Renal cortical epithelial cell (primary cell): ENCODE results near the gene CDC42BPB. TPM values are rescaled to one million over a fixed set of nuclear protein-coding genes. Genes with fewer than 3 reads are reported as not detected.

ENCODE experiments used
- DNase-seq: peaks from one replicate; pipeline ENCODE4 v3.0.0-alpha.2; 2011; ENCODE audit warnings: low read depth
- total RNA-seq: library from RNA; depleted of rRNA; stranded (reverse); fragments of >200 nt; gene quantifications from 2 replicates; pipeline ENCODE4 v1.2.3, GENCODE V29; 2014

The CDC42BPB gene
- total RNA-seq, 1 donor from 2014 or later: 235 TPM

DNA sequence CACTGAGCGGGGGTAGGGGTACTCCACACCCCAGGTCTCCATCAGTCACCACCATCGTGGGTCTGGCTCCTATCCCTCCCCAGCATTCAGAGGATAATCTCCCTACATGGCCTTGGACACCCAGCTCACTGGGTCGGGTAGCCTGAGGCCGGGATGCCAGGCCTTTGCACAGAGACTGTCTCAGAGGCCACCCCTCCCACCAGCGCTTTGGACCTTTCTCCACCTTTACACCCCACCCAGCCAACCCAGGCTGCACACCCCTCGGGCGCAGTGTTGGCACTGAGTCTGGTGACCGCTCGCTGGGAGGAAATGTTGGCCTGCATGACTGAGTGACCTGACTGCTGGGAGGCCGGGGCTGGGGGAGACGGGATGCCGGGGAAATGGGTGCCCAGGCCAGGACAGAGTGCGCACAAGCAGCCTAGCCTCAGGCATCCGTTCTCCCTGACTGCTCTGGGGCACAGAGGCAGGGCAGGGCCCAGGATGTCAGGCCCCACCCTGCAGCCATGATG is 16.1 kb upstream of the CDC42BPB start:
- peak; percentile 88 for DNase-seq

DNA sequence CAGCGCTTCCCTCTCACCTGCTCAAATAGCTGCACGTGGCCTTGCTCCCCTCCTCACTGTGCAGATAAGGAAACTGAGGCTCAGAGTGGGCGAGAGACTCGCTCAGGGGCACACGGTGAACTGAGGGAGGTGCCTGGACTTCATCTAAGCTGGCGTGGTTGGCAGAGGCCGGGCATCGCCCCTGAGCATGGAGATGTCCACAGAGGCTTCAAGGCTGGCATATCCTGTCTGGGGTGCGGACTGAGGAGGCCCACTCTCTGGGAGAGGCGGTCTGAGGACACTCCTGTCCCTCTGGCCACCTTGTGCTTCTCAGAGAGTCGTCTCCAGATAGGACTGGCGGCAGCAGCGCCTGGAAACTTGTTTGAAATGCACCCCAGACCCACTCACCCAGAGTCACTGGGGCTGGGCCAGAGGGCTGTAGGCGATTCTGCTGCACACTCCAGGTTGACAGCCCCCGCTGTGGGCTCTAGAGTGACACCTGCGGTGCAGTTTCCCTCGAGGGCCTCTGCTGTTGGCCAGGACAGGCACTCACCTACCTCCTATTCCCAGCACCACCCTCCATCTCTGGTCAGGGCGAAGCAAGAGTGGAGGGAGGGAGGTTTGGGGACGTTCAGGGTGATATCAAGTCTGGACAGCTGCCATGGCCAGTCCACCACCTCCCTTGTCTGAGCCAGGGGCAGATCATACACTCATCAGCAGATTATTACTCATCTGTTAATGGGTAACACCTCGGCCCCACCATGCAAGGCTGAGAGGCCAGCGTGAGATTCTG is 15.4 kb upstream of the CDC42BPB start:
- peak; percentile 96 for DNase-seq

DNA sequence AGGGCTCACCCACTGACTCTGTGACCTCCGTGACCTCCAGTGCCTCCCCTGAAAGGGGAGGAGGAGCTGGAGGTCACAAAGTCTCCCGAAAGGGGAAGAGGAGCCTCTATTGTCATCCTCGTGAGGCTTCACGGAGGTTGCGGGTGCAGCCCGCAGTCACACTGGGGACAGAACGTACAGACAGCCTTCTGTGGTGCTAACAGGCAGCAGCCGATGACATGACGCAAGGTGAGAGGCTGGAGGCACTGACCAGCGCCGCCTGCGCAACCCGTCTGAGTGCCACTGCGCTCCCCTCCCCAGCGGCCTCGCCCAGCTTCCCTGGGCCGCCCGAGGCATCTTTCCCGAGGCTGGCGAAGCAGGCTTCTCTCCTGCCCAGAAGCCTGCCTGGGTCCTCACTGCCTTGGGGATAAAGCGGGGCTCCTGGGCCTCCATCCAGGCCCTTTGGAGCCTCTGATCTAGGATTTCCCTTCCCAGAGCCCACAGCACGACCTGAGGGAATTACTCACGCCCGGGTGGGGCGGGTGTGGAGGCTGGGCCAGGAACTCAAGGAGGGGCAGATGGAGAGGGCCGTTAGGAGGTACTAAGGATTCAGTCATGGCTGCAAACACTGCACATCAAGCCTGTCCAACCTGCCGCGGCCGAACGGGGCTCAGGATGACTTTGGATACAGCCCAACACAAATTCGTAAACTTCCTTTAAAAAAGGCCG is 14.3 kb upstream of the CDC42BPB start:
- DNase-seq: peak; percentile 44

DNA sequence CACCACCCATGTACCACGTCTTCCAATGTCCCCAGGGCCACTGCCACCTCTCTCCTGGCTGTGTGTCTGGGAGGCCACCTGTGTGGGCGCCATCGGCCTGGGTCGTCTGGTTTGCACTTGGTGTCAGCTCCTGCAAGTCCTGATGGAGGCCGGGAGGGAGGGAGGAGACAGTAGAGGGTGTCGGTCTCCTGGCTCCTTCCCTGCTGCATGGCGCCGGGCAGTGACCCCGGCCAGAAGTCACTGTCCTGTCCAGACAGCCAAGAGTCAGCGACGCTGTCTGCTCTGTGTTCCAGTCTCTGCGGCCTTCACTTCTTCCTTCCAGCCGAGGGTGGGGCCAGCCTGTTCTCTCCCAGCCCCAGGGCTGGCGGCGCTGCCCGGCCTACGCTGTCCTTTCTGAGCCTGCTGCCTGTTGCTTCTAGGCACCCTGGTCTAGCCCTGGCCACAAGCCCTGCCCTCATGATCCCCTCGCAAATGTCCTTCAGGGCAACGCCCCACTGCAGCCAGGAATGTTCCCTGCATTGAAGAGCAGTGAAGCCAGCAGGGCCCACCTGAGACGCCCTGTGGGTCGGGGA is 13.7 kb upstream of the CDC42BPB start:
- DNase-seq: peak; percentile 34

DNA sequence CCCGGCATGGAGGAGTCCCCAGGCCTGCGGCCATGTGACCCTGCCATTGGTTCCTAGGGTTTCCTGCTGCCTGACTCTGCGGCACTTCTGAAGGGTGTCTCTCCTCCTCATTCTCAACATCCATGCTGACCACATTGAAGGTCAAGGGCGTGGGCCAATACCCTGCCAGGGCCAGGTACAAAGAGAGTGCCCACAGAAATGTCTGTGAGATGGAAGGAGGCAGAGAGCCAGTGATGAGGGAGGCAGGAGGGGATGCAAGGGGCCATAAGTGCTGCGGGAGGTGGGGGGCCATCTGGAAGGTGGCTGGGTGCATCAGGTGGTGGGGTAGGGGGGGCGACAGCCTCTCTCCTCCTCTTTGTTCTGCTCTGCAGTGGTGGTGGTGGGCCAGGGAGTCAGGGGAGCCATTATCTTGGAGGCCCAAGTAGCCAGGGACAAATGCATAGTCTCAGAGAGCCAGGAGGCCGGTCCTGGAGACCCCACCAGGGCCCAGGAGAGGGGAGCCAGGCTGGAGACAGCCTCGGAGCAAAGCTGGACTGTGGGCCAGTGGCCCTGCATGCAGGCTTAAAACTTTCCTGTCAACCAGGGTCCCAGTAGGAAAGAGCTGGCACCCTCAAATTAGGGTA is 13.0 kb upstream of the CDC42BPB start:
- DNase-seq: no peak

DNA sequence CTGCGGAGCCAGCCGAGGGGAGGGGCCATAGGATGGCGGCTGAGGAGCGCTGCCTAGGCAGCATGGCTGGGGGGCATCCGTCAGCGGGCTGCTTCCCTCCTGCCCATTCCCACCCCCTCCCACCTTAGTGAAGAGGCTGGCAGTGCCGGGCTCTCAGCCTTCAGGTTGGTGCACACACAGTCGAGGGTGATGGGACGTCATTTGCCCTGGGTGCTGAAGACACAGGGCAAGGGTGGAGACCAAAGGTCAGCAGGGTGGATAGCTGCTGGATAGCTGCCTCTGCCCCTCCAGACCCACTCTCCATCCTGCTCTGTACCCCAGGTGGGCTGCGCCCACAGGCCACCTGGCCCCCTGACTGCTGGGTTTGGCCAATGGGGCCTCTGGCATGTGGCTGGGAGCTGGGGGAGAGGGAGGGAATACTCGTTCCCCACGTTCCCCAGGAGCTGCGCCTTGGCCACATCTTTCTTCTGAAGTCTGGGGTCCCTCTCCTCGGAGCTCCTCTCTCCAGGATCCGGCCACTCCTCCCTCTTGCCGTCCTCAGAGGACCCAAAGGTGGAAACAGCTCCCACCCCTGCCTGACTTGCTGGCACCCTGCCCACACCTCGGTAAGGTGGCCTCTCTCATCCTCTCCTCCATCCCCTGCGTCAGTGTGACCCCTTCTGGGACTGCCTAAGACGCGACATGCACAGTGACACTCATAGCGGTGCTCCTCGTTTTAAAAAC is 11.2 kb upstream of the CDC42BPB start:
- DNase-seq: no peak

DNA sequence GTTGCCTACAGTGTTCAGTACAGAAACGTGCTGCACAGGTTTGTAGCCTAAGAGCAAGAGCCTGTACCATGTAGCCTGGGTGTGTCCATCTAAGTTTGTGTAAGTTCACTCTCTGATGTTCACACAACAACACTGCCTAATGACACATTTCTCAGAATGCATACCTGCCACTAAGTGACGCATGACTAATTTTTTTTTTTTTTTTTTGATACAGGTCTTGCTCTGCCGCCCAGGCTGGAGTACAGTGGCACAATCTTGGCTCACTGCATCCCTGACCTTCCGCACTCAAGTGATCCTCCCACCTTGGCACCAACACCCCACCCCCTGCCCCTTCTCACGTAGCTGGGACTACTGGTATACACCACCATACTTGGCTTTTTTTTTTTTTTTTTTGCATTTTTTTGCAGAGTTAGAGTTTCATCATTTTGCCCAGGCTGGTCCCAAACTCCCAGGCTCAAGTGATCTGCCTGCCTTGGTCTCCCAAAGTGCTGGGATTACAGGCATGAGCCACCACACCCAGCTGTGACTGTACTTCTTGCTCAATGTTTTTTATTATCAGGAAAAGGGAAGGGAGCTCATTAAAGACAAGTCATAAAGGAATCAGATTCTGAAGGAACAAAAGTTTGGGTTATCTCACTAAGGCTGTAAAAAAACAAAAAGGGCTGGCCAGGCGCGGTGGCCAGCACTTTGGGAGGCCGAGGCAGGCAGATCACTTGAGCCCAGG is 10.0 kb upstream of the CDC42BPB start:
- peak; percentile 98 for DNase-seq

DNA sequence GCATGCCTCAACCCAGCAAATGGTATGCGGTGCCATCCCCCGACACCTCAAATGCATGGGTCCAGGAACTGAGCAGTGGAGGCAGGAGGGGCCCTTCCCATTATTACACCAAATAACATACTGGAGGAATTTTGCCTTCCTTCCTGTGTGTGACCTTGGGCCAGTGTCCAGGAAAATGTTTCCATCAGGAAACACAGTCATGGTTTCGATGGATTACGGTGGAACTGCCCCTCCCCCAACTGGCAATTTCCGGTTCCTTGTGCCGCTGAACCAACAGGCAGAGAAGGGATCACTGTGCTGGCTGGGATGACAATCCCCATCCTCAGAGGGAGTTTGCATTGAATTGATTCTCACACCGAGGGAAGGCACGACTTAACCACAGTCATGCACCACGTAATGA is 9.1 kb upstream of the CDC42BPB start:
- DNase-seq: no peak

DNA sequence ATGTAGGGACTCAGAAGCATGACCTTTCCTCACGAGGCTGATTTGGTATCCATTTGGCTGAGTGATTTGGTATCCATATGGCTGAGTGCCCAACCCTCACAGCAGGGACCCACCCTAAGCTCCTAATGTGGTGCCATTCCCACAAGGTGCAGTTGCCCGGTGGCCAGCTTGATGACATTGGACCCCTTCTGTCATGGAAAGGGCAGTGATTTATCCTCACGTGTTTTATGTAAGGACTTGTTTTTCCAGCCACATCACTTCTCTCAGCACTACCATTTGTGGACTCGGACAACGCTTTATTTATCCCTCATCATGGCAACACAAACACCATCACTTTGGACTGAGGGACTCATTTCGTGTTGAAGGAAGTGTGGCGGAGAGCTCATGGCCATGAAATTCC is 8.5 kb upstream of the CDC42BPB start:
- DNase-seq: no peak

DNA sequence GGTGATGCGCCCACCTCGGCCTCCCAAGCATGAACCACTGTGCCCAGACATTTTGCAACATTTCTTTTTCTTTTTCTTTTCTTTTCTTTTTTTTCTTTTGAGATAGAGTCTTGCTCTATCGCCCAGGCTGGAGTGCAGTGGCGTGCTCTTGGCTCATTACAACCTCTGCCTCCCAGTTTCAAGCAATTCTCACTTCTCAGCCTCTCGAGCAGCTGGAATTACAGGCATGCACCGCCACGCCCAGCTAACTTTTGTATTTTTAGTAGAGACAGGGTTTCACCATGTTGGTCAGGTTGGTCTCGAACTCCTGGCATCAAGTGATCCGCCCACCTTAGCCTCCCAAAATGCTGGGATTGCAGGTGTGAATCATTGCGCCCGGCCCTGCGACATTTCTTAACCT is 7.6 kb upstream of the CDC42BPB start:
- DNase-seq: peak; percentile 38

DNA sequence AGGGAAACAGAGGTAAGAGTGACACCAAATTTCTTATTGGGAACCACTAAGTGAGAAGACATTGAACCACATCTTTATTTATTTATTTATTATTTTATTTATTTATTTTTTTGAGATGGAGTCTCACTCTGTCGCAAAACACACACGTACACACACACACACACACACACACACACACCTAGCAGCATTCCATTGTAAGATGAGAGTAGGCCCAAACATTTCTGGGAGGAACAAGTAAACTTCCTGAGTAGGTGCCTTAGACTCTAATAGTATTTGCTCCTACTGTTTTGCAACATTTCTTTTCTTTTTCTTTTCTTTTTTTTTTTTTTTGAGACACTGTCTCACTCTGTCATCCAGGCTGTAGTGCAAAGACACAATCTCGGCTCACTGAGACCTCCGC is 7.1 kb upstream of the CDC42BPB start:
- DNase-seq: no peak

DNA sequence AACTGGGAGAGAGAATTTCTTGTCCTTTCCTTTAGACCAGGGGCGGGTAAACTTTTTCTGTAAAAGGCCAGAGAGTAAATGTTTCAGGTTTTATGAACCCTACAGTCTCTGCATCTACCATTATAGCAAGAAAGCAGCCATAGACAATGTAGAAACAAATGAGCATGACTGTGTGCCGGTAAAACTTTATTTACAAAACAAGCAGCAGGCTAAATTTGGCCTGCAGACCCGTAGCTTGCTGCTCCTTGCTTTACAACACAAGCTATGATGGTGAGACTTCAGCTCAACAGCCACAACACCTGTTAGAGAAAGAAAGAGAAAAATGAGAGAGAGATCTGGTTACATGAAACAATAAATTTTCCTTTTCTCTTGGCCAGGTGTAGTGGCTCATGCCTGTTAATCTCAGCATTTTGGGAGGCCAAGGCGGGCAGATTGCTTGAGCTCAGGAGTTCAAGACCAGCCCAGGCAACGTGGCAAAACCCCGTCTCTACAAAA is 4.2 kb upstream of the CDC42BPB start:
- DNase-seq: no peak

DNA sequence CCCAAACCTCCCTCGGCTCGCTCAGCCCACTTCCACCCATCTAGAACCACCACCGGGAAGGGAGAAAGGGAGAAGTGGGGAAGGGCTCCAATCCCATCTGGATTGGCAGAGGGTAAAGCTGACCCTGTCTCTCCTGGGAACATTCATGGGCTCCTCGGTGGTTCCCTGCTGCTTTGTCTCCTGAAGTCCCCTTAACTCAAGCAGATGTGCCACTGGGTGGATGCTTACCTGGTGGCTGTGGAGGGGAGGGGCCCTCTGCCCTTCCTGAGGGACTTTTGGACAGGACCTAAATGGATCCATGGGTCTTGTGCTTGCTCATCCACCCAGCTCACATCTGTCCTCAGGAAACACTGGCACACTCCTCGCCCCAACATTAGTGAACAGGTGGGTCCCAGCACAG is 2.2 kb upstream of the CDC42BPB start:
- no peak for DNase-seq

DNA sequence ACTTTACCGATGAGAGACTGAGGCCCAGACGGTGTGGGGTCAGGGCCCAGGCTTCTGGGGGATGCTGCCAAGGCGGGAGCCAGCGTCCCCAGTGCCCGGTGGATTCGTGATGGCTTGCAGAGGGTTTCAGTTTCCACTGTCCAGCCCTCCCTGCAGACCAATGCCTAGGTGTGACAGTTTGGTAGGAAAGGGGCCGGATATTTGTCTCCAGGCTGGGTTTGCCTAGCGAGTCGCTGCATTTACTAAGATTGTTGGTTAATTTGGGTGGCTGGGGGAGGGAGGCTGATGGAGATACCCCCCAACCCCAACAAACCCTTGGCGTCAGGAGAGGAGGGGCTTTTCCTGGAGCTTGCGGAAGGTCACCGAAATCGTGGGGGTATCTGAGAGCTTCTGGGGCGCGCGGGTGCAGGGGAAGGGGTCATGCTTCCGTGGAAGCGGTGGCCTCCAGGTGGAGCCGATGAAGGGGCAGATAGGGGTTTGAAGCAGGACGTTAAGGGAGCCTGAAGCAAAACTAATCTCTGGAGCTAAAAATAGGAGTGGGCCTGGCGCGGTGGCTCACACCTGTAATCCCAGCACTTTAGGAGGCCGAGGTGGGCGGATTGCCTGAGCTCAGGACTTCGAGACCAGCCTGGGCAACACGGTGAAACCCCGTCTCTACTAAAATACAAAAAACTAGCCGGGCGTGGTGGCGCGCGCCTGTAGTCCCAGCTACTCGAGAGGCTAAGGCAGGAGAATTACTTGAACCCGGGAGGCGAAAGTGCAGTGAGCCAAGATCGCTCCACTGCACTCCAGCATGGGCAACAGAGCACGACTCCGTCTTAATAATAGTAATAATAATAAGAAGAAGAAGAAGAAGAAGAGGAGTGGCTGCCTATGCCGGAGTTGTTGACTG is 1.1 kb upstream of the CDC42BPB start:
- no peak for DNase-seq

DNA sequence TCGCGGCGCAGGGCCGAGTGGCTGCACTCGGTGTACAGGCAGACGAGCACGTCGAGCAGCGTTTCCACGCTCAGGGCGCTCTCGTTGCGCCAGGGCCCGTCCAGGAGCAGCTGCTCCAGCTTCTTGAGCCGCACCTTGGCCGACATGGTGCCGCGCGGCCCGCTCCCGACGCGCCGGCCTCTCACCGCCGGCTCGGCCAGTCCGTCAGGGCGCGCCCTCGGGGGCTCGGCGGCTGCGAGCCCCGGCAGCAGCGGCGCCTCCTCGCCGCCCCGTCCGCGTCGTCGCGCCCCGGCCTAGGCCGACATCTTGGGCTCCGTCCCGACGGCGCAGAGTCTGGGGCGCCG is 349 bp downstream of the CDC42BPB start:
- no peak for DNase-seq

DNA sequence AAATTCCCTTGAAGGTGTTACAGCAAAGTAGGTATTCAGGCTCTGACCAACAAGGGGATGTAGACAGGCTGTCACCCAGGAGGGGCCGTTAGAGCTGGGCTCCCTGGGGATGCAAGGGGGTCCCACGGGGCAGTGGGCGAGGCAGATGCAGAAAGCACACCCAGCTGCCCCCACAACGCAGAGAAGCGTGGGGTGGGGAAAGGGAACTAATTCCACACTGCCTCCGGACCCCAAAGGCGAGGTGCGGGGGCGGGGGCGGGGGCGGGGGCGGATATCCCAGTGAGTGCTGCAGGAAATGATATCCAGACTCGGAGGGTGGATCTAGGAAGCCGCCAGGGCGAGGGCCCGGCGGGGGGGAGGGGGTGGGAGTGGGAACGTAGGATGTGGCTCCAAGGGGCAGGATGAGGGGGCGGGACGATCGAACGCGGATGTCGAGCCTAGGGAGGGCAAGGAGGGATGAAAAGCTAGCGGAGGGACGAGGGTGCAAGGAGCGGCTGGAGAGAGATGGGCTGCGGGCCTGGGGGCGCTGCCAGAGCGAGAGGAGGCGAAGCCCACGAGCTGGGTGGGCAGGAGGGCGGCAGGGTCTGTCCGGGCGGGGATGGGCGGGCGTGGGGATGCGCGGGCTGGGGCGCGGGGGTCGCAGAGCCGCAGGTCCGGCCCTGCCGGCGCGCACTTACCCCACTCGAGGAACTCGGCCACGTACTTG is 874 bp downstream of the CDC42BPB start:
- no peak for DNase-seq

DNA sequence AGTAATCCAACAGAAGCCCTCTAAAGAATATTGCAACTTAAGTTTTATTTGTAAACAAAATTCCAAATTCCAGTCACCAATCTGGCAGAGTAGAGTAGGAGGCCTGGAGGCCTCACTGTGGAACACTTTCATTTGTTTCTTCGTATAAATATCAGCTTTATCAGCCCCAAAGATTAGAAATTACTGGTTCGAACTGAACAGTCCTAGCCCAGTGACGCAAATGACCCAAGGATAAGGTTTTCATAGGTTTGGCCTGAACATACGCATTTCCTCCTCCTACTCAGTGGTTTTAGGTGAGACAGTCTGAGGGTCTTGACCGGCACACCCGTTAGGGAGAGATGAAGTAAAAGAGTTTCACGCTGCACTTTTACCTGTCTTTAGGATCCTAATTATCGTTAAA is 1.7 kb downstream of the CDC42BPB start:
- DNase-seq: no peak

DNA sequence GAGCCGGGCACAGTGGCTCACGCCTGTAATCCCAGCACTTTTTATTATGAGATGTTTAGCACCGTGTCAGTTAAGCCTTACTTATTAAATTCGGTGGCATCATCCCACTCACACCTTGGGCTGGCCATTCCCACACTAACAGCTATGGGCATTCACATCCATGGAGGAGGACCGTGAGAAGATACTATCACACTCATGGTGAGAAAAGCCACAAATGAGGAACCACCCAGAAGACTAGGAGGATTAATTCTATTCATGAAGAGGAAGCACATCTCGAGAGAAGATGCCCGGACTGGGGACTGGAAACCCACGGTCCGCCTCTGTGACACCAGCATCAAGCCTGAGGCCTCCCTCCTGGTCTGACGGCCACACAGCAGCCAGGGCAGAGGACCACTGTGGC is 4.9 kb downstream of the CDC42BPB start:
- no peak for DNase-seq

DNA sequence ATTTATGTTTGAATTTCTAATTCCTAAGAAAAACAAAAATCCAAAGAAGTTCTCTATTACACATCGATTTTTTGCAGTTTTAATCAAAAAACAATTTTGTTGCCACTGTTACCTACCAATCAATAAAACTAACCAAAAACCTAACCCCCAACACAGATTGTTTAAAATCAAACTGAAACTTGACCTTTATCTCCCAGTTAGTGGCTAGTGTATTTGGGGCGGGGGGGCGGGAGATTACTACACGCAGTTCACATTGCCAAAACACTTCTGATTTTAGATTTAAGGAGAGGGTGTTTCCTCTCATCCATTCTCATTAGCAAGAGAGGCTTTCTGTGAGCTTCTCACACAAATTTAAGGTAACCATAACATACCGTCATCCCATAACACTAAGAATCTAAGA is 6.4 kb downstream of the CDC42BPB start:
- no peak for DNase-seq
